ENCODE results near the gene RNU6-8. TPM values are rescaled to one million over a fixed set of nuclear protein-coding genes. Genes with fewer than 3 reads are reported as not detected.

RNU6-8 gene
- total RNA-seq, 1 experiment from 2014 or later, result not detected

- DNase-seq (ENCODE audit: low spot score) (no peak), ATAC-seq (no peak)
- Mint-ChIP-seq H3K27ac (no peak overlapping the region), H3K4me3 (no peak overlapping the region), H3K27me3 (ENCODE audit: low read depth) (peaks cover 15% of the 10 kb centered on the region), H3K9me3 (no peaks in the 10 kb centered on the region), H3K4me1 (peaks cover 20% of the 10 kb centered on the region), H3K36me3 (no peaks in the 10 kb centered on the region)
- ChIA-PET CTCF (interaction anchor here (1.0 kb wide), 1 partner anchor 355 kb away, joined by 4 read pairs; no protein-coding TSS in a partner anchor), POLR2A (no interaction called here)
- TF ChIP-seq EMX1 (CRISPR knock-in tag; IDR thresholded peaks at IDR 0.05), result no peak
- TF ChIP-seq OVOL2 (CRISPR knock-in tag; IDR thresholded peaks at IDR 0.05; ENCODE audit: borderline replicate concordance), result no peak
- TF ChIP-seq ZNF138 (CRISPR knock-in tag; conservative IDR thresholded peaks at IDR 0.05), result no peak
- TF ChIP-seq SMAD4 (CRISPR knock-in tag; IDR thresholded peaks at IDR 0.05), result no peak
- no peak for TF ChIP-seq PRRX2 (CRISPR knock-in tag; IDR thresholded peaks at IDR 0.05)
- no peak for TF ChIP-seq ZNF532 (CRISPR knock-in tag; IDR thresholded peaks at IDR 0.05; ENCODE audit: borderline replicate concordance)
- no peak for TF ChIP-seq PRDM15 (CRISPR knock-in tag; IDR thresholded peaks at IDR 0.05)
Observed at GRCh38 chr14:32205554-32205953, 2.5 kb upstream of the RNU6-8 start.

GRCh38 chr14:32203928-32204357, 874 bp upstream of the RNU6-8 start:
- peaks cover 20% of the 10 kb centered on the region for H3K4me1 Mint-ChIP-seq
- H3K4me3 Mint-ChIP-seq, result peak overlapping the region; percentile 94
- no peaks in the 10 kb centered on the region for H3K9me3 Mint-ChIP-seq
- ChIA-PET CTCF (interaction anchor here (0.9 to 1.6 kb wide), 5 partner anchors 51 to 356 kb away, joined by 3 to 7 read pairs (median 4); partner anchors contain the start of gene ARHGAP5), POLR2A (interaction anchor here (2.3 kb wide), 1 partner anchor 127 kb away, joined by 11 read pairs; the partner anchor contains the start of gene ARHGAP5)
- H3K27me3 Mint-ChIP-seq (ENCODE audit: low read depth), result peaks cover 15% of the 10 kb centered on the region
- TF ChIP-seq ETV6 (CRISPR knock-in tag; IDR thresholded peaks at IDR 0.05) (no peak), TEAD1 (CRISPR knock-in tag; IDR thresholded peaks at IDR 0.05) (no peak), GABPB1 (CRISPR knock-in tag; IDR thresholded peaks at IDR 0.05) (peak; percentile 11)
- ATAC-seq, result no peak
- H3K27ac Mint-ChIP-seq, result no peak overlapping the region
- no peaks in the 10 kb centered on the region for H3K36me3 Mint-ChIP-seq
- no peak for DNase-seq (ENCODE audit: low spot score)

GRCh38 chr14:32202491-32202997, 525 bp downstream of the RNU6-8 start:
- no peaks in the 10 kb centered on the region for H3K9me3 Mint-ChIP-seq
- POLR2A ChIA-PET, result interaction anchor here (2.3 kb wide), 1 partner anchor 126 kb away, joined by 11 read pairs; the partner anchor contains the start of gene ARHGAP5
- peaks cover 15% of the 10 kb centered on the region for H3K27me3 Mint-ChIP-seq (ENCODE audit: low read depth)
- no peak for DNase-seq (ENCODE audit: low spot score)
- no peak for ATAC-seq
- H3K36me3 Mint-ChIP-seq, result no peaks in the 10 kb centered on the region
- no peak overlapping the region for H3K27ac Mint-ChIP-seq
- H3K4me3 Mint-ChIP-seq, result peak overlapping the region; percentile 94
- peaks cover 20% of the 10 kb centered on the region for H3K4me1 Mint-ChIP-seq
- CTCF ChIA-PET, result interaction anchor here (1.3 to 1.6 kb wide), 2 partner anchors 52 to 125 kb away, joined by 4 to 7 read pairs; partner anchors contain the start of gene ARHGAP5
- TF ChIP-seq ZMAT4 (CRISPR knock-in tag; IDR thresholded peaks at IDR 0.05) (no peak), ZNF263 (CRISPR knock-in tag; IDR thresholded peaks at IDR 0.05; ENCODE audit: low read depth) (no peak), SMAD3 (CRISPR knock-in tag; IDR thresholded peaks at IDR 0.05; ENCODE audit: borderline replicate concordance) (no peak), SMAD4 (CRISPR knock-in tag; IDR thresholded peaks at IDR 0.05) (no peak), PRDM15 (CRISPR knock-in tag; IDR thresholded peaks at IDR 0.05) (no peak), ZBTB21 (CRISPR knock-in tag; IDR thresholded peaks at IDR 0.05; ENCODE audit: borderline replicate concordance) (no peak), ZNF281 (CRISPR knock-in tag; IDR thresholded peaks at IDR 0.05) (no peak)

Data from WTC11 (cell line).